SK-N-DZ (cell line): ENCODE data around the gene TSPEAR.

Experiments
- DNase-seq: peaks from one replicate; pipeline ENCODE4 v3.0.0-alpha.2; 2015; ENCODE audit warnings: low spot score

The TSPEAR gene

DNA sequence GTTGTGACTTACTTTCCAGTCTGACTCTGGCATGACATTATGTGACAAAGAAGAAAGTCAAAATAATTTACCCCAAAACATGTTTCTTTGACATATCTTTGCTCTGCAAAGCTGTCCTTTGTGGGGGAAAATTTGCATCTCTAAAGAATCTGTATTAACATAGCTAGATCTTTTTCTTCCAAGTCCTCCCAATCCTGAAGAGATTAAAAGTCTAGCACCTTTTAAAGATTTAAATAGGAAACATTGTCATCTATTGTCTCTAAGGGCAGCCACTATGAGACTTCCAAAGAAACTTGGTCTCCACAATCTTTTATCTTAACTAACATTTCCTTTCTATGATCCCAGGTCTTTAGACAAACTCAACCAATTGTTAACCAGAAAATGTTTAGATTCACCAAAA lies 240.0 kb downstream of the TSPEAR start:
- no peak for DNase-seq

DNA sequence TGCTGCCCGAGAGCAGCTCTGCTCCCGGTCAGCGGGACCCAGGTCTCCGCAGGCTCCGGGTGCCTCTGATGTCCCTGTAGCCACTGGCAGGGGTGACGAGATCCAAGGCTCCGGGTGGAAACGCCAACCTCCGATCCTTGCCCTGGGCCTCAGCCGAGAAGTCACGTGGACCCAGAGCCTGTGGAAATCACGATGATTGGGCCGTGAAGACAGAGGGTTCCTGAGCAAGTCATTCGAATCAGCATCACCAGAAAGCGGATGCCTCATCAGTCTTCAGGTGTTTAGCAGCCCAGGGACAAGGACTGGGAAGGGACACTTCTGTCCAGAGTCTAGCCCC lies 243.5 kb downstream of the TSPEAR start:
- no peak for DNase-seq

DNA sequence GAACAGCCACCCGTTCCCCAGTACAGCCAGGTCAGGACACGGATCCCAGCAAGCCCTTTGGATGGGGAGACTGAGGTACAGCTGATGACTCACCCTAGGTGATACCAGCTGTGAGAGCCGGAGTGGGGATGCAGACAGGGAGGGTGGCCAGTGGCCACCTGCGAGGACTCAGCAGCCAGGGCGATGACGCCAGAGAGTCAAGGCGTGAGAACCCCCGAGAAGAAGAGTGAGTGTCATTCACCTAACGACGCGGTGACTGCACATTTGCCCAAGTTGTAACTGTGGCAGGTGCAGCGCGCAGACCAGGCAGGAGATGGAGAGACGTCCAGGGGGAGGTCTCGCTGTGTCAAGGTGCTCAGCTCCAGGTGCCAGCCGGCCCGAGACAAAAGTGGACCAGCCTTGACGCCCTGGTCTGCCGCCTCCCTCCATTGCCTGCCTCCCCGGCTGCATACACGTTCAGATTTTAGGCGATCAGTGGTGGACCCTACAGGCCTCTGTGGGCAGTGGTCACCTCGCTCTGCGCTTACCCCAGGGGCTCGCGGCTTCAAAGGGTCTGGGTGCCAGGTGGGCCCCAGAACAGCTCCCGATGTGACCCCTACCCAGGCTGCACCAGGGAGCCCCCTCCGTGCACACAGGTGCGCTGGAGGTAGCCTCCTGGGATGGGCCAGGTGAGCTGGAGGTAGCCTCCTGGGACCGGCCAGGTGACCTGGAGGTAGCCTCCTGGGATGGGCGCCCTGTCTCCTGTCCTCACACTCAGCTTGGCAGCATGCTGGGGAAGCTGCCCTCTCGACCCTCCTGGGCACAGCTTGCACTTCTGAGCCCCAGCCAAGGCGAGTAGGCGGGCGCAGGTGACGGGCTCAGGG lies 244.1 kb downstream of the TSPEAR start:
- no peak for DNase-seq

DNA sequence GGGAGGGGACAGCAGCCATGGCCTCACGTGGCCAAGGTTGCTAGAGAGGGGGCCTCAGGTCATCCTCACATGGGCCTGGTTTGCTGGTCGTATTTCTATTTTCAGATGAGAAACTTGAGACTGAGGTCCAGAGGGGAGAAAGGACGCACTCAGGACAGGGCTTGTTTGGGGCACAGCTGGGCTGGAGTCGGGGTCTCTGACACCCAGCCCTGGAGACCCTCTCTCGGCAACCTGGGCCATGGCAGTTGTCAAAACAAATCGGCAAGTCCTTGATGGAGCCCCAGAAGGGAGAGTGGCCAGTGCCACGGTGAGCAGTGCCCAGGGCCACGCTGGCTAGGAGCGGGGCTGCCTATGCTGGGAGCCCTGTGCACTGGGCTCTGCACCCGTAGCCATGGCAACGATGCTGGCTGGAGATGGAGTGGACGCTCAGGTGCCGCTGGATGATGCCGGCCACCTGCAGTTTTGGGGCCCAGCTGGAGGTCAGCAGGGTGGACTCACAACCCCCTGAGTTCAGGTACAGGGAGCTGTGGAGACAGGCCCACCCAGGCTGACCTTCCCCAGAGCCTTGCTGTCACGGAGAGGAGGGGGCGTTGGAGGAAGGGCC lies 244.9 kb downstream of the TSPEAR start:
- DNase-seq: no peak

DNA sequence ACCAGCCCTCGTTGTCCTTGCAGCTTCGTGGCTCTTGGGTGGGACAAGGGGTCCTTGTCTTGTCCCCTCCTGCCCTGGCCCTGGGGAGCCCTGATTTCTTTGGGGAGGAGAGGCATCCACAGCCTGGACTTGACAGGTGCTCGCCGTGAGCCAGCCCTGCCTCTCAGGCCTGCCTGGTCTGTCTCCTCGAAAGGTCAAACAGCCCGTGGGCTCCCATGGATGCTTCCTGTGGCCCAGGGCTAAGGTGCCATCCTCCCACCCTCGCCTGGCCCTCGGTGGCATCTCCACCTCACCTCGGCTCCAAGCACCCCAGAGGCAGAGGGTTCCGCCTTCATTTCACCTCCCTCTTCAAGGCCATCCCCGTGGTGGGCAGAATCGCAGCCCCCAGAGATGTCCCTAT lies 247.0 kb downstream of the TSPEAR start:
- DNase-seq: no peak

DNA sequence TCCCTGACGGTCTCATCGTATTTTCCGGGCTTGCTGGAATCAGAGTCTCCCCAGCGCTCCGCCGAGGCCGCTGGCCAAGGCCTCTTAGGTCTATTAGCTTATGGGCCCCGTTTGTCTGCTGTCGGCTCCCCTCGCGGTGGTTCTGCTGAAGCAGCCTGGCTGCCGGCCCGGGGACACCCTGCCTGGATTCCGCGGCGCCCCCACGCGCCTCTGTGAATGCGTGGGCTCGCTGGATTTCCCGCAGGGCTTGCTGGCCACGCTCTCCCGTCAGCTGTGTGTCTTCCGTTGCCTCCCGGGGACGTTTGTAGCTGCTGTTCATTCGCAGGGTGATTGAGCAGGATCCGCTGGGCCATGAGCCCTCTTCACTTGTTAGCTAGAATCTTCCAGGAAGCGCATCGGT lies 247.6 kb downstream of the TSPEAR start:
- no peak for DNase-seq

DNA sequence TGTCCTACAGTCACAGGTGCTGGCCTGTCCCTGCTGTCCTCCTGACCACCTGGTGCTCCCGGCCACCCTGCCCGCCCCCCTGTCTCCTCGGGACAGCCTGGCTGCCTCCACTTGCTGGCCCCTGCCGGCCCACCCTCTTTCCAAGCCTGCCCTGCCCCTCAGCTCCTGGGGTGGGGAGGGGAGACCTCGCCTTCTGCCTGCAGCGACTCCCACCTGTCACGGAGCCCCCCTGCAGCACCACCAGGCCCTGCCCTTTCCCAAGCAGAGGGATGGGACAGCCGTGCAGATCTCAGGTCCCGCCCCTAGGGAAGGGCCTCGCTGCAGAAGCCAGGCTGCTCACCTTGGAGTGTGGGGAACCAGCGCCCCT lies 248.6 kb downstream of the TSPEAR start:
- no peak for DNase-seq

DNA sequence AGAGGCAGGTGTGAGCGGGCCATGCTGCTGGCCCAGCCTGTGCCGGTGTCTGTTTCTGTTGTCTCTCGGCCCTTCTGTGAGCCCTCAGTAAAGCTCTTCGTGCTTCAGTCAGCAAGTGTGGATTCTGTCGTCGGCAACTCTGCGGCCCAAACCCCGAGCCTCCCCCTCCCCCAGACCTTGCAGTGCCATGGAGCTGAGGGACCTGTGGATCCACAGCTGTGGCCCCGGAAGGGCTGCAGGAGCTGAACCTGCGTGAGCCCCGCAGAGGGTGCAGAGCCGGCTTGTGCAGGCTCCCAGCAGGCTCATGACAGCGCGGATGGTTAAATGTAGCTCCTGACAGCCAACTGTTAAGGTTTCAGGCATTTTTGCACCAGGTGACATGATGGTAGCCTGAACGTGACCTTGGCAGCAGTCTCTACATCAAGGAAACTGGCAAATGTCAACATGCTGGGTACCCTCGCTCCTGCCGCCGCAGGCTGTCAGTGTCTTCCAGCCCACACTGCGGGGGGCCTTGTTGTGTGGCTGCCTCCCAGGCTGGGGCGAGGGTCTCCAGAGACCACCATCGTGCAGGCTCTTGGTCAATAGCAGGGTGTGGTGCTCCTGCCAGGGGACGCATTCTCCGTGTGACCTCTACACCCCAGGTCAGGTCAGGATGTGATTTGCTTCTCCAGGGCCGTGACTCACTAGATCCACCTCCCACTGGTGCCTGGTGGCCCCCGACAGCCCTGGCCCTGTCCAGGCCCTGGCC lies 249.1 kb downstream of the TSPEAR start:
- DNase-seq: no peak

DNA sequence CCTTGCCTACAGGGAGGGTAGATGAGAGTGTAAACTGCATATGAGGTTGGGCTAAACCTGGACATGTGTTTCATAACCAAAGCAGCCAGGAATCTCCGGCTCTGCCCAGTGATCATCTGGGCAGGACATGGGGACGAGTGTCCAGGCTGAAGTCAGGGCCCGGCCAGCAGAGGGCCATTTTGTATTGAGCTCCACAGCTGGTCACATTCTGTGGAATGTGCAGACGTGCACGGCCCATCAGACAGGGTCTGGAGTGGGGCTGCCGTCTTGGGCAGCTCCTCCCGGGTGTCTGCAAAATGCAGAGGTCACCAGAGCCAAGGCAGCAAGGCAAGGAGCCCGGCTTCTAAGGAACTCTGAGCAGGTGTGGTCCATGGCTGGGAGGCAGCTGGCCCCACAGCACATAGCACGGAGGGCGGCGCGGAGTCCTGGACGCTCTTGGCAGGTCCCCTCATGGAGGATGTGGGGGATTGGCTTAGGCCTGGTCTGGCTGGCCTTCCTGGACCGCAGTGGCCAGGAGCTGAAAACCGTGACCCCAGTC lies 249.8 kb downstream of the TSPEAR start:
- DNase-seq: no peak

DNA sequence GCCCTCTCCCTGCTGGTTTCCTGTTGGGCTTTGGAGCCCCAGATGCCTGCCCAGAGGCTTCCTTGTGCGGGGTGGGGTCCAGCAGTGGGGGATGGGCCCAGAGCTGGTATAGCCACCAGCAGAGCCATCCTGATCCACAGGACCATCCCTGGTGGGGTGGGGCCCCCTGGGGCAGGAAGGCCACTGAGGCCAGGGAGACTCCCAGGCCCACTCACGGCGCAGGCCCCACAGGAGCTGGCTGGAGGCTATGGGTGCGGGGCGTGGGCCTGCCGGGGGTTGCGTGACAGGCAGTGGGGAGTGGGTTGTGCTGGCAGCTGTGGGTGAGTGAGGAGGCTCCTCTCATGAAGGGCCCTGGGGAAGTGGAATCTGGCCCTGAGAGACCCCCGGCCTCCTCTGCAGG lies 250.4 kb downstream of the TSPEAR start:
- DNase-seq: no peak

DNA sequence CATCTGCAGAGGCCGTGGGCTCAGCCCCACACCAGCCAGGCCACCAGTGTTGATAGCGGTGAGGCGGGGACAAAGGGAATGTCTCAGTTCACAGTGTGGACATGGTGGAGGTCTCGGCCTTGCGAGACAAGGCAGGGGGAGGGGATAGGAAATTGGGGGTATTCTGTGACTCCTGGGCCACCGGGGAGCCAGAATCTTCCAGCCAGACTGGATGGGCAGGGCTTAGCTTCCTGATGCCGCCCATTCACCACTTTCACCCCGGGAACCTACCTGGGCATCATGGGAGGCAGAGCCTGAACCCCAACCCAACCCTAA lies 251.0 kb downstream of the TSPEAR start:
- no peak for DNase-seq

DNA sequence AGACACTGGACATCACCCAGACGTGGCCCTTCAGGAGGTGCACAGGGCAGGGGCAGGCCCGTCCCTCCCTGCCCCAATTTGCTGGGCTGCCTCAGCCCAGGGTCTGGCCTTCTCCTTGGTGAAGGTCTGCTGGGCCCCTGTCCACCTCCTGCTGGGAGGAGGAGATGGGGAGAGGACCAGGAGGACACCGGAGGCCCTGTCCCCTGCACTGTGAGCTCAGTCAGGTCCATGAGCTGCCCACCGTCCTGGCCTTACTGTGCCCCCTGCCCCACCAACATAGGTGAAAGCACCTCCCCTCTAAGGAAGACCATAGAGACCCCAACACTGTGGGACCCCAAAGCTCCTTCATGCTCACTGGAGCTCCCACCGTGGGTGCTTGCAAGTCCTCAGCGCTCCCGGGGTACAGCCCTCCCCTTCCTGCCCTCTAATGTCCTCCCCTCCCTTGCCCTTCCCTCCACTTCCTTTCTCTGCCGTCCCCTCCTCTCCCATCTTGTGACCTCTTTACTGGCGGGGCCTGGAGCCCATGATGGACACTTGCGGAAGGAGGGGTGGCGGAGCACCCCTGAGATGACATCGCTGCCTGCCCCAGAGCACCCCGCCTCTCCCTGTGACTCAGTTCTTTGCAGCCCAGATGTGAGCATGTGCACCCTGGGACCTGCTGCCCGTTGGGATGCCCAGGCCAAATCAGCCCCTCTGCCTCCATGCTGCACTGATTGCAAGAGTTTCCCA lies 251.5 kb downstream of the TSPEAR start:
- DNase-seq: no peak

DNA sequence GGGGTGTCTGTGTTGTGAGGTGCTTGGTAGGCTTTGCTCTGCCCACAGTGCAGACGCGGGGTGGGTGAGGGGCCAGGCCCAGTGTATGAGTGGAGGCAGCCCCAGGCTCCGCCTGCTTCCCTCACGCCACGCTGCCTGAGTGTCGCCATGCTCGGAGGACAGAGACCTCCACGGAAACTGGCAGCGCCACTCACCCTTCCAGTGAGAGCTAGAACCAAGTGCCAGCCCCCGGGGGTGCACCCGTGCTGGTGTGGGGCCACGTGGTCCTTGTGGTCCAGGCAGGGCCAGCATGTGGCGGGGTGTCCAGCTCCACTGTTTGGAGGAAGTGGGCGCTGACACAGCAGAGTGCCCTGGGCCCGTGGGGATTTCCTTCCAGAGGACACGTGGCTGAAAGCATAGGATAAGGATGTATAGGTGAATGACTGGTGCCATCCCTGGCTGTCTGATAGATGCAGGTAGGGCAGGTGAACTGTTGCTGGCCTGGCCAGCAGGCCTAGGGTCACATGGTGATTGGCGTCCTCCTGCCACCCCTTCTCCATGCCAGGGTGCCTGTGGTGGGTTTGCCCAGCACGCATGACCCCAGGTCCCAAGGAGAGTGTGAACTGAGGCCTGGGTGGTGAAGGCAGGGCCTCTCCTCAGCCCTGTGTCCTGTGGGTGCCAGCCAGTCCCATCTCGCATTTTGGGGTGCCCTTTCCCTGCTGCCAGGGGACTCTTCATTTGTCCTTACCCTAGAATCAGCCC lies 252.2 kb downstream of the TSPEAR start:
- DNase-seq: no peak

DNA sequence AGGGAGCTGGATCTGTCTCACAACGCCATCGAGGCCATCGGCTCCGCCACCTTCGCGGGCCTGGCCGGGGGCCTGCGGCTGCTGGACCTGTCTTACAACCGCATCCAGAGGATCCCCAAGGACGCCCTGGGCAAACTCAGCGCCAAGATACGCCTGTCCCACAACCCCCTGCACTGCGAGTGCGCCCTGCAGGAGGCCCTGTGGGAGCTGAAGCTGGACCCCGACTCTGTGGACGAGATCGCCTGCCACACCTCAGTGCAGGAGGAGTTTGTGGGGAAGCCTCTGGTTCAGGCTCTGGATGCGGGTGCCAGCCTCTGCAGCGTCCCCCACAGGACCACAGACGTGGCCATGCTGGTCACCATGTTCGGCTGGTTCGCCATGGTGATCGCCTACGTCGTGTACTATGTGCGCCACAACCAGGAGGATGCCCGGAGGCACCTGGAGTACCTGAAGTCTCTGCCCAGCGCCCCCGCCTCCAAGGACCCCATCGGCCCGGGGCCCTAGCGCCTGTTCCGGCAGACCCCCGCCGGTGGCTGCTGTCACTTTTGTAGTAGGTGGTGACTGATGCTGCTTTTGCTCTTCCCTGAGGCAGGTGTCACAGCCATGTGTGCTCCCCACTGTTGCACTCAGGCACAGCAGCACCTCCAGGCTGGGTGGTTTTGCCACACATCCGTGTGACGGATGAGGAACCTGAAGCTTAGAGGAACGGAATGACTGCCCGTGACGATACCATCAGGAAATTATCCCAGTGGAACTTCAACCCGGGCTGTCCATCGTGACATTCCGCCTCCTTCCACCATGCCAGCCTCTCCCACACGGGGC lies 254.2 kb downstream of the TSPEAR start:
- no peak for DNase-seq

DNA sequence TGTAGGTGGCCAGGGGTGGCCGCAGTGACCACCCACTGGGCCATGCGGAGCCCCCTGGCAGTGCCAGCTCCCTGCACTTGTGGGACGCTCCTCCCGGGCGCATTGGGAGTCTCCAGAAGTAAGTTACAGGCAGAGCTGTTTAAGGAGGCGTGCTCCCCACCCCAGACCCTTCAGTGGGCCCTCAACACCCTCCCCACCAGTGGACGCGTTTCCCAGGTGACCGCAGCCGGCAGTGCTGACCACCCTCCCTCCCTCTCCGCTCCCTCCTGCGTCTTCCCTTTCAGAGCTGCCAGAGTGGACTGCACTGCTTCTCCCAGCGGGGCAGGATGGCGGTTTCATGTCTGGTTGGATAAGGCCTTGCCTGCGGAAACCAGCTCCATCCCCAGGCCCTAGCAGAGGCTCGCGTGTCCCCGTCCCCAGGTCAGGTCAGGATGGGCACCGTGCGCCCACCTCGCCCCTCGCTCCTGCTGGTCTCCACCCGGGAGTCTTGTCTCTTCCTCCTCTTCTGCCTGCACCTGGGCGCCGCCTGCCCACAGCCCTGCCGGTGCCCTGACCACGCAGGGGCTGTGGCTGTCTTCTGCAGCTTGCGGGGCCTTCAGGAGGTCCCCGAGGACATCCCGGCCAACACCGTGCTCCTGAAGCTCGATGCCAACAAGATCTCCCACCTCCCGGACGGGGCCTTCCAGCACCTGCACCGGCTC lies 255.0 kb downstream of the TSPEAR start:
- DNase-seq: no peak

DNA sequence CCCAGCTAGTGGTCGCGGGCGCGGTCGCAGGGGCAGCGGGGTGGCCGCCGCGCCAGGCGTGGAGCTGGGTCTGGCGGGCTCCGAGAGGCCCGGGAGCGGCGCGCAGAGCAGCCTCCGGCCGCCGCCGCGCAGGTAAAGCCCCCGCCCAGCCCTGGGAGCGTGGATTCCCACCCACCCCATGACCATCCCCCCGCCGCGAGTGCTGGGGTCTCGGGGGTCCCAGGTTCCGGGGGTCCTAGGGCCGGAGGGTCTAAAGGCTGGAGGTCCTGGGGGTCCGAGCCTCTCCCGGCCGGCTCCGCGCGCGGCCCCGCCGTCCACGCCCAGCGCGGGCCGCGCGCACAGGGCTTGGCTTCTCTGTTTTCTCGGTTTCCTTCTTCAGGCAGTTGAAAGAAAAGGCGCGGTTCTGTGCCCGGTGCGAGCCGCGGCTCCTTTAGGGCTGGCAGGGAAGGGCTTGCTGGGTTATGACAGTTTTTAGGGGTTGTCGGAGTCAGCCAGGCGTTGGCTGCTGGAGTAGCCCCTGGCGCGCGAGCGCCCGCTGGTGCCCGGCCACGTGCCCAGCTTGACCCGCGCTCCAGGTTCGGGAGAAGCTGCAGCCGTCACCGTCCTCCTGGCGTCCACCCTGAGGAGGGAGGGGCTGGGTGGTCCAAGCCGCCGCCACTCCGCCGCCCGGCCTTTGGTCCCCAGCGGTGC lies 255.7 kb downstream of the TSPEAR start:
- no peak for DNase-seq

DNA sequence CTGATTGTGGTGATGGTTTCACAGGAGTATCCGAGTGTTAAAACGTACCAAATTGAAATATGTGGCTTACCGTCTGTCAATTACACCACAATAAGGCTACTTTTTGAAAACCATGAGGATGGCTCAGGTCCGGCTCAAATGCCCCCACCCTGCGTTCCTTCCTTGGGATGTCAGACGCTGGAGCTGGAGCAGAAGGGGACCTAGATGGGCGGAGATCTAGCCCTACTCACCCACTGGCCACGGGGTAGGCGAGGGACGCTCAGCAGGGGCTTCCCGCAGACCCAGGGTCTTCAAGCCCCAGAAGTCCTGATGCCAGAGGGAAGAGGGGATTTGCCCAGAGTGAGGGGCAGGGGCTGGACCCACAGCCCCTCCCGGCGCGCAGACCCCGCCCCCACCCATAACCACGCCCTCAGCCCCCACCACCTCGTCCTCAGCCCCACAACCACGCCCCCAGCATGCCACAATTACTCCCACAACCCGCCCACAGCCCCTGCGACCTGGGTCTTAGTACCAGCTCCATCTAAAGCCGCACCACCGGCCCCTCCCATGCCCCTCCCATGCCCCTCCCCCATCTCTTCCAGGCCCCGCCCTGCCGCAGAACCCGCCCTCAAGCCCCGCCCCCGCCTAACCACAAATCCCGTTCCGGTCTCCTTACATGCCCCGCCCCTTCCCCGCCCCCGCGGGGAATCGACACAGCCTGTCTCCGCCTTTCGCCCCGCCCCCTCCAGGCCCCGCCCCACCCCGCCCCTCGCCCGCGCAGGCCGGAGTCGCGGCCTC lies 256.4 kb downstream of the TSPEAR start, which contains the start of gene LRRC3:
Gene LRRC3, plus strand, starts transcription at position 764 of the 777 bp plus-strand sequence. CDS start 1,135 bp downstream, outside the sequence.
- DNase-seq: no peak

DNA sequence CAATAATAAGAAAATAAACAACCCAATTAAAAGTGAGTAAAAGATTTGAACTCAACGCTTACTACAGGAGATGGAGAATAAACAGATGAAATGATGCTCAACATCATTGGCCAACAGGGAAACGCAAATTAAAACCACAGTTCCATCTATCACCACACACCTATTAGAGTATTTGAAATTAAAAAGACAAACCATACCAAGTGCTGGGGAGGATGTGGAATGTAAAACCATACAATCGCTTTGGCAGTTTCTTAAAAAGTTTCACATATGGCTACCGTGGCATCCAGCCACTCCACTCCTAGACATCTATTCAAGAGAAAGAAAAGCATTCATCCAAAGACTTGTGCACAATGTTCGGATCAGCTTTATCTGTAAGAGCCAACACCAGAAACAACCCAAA lies 257.3 kb downstream of the TSPEAR start:
- DNase-seq: no peak
